Fibroblast of lung (primary cell): Measurements from ENCODE around the gene IGFBP6. TPM values are rescaled to one million over a fixed set of nuclear protein-coding genes. Genes with fewer than 3 reads are reported as not detected.

Experiments used
- DNase-seq, 2 donors: peaks; one replicate each; pipeline versions ENCODE4 v3.0.0 to v3.0.0-alpha.2; 2010; ENCODE audit warnings: low read depth in 2 of 2
- H2AFZ ChIP-seq: 2 replicates; pipeline ENCODE4 v1.5.1; 2012; ENCODE audit warnings: low read length, control low read depth, inconsistent platforms
- H3K27ac ChIP-seq: 2 replicates; pipeline ENCODE4 v1.5.1; 2011; ENCODE audit warnings: low read length, control low read depth; ENCODE audit not compliant: insufficient read depth
- H3K27me3 ChIP-seq: 2 replicates; pipeline ENCODE4 v1.5.1; 2011; ENCODE audit warnings: mild to moderate bottlenecking, low read length; ENCODE audit not compliant: control insufficient read depth, insufficient read depth
- H3K36me3 ChIP-seq: 2 replicates; pipeline ENCODE4 v1.5.1; 2011; ENCODE audit warnings: low read length; ENCODE audit not compliant: control insufficient read depth, insufficient read depth
- H3K4me1 ChIP-seq: 2 replicates; pipeline ENCODE4 v1.5.1; 2011; ENCODE audit warnings: low read length; ENCODE audit not compliant: control insufficient read depth, insufficient read depth; ENCODE audit errors: extremely low read depth
- H3K4me2 ChIP-seq: 2 replicates; pipeline ENCODE4 v1.5.1; 2011; ENCODE audit warnings: low read length, control low read depth; ENCODE audit not compliant: insufficient read depth; ENCODE audit errors: extremely low read depth
- H3K4me3 ChIP-seq, 4 experiments: fragments of 200-600 bp in 1 of 4; sonication (generic) in 1 of 4; replicated peaks in 1 of 4; 2 replicates each; pipeline ENCODE4 v1.5.1; 2011 to 2016; ENCODE audit warnings: low read length in 4 of 4, low read depth in 3 of 4, mild to moderate bottlenecking in 3 of 4, control low read depth in 2 of 4, inconsistent platforms in 1 of 4, mixed read lengths in 1 of 4; ENCODE audit not compliant: insufficient read depth in 1 of 4; ENCODE audit errors: control extremely low read depth in 1 of 4
- H3K79me2 ChIP-seq: 2 replicates; pipeline ENCODE4 v1.5.1; 2012; ENCODE audit warnings: mild to moderate bottlenecking, low read length, inconsistent platforms; ENCODE audit not compliant: control insufficient read depth, insufficient read depth
- H3K9ac ChIP-seq: 2 replicates; pipeline ENCODE4 v1.5.1; 2011; ENCODE audit warnings: mild to moderate bottlenecking, low read length, control low read depth; ENCODE audit not compliant: insufficient read depth
- H3K9me3 ChIP-seq: 2 replicates; pipeline ENCODE4 v1.5.1; 2012; ENCODE audit warnings: low read depth, low read length; ENCODE audit not compliant: control insufficient read depth, insufficient read depth
- H4K20me1 ChIP-seq: 2 replicates; pipeline ENCODE4 v1.5.1; 2011; ENCODE audit warnings: low read length; ENCODE audit not compliant: control insufficient read depth, insufficient read depth; ENCODE audit errors: extremely low read depth
- EZH2 ChIP-seq: IDR thresholded peaks from 2 replicates; pipeline ENCODE4 v1.5.1; 2012; ENCODE audit warnings: low read length, control low read depth, mild to moderate bottlenecking; ENCODE audit errors: missing control alignments
- polyA plus RNA-seq, 2 donors: library from polyadenylated mRNA; depleted of rRNA in 1 of 2; stranded (reverse) in 1 of 2; unstranded in 1 of 2; fragments of >200 nt; gene quantifications; 2 replicates each; pipeline ENCODE4 v1.2.1, GENCODE V29; 2011 to 2012; ENCODE audit warnings: missing spikeins in 1 of 2
- total RNA-seq: library from RNA; depleted of rRNA; stranded (reverse); fragments of >200 nt; gene quantifications from 2 replicates; pipeline ENCODE4 v1.2.1, GENCODE V29; 2014
- TF ChIP-seq, protein P1 (sequence below), 2 donors: IDR thresholded peaks in 1 of 2; conservative IDR thresholded peaks in 1 of 2; 1 replicate in 1 of 2; 2 replicates in 1 of 2; pipeline ENCODE4 v1.5.1; 2011 to 2012; ENCODE audit warnings: low read length in 2 of 2, control low read depth in 1 of 2, inconsistent platforms in 1 of 2, low read depth in 1 of 2, mild to moderate bottlenecking in 1 of 2

IGFBP6 gene
- total and polyA plus RNA-seq, 2 donors (not counting 1 experiment from before 2014, with no cell fraction given): 229 to 592 TPM

DNA sequence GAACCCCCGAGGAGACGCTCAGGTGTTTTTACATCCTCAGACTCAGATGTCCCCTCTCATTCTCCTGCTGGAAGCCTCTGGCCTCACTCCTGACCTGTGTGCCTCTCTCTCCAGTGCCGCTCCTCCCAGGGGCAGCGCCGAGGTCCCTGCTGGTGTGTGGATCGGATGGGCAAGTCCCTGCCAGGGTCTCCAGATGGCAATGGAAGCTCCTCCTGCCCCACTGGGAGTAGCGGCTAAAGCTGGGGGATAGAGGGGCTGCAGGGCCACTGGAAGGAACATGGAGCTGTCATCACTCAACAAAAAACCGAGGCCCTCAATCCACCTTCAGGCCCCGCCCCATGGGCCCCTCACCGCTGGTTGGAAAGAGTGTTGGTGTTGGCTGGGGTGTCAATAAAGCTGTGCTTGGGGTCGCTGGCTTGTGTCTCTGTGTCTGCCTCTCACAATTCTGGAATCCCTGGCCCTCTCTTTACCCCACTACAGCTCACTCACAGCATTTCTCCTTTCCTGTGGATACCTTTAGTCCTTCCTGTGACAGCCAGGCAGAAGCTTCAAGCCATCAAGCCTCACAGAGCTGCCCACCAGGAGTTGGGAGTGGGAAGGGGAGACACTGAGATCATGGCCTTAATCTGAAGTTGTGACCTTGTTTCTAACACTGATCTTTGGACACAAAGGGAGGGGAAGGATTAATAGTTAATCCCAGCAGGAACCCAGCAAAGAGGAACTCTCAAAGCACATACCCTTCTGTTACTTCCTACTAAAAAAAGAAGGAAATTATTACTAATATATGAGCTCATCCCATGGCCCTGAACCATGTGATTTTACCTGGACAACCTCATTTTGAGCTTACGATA is 4.7 kb downstream of the IGFBP6 start:
- H3K4me3 ChIP-seq: no peak overlapping the region
- H3K27me3 ChIP-seq: no peaks in the 10 kb centered on the region
- H3K4me2 ChIP-seq: no peak overlapping the region
- no peak overlapping the region for H2AFZ ChIP-seq
- peaks cover 6% of the 10 kb centered on the region for H3K4me1 ChIP-seq
- peaks cover 2% of the 10 kb centered on the region for H3K79me2 ChIP-seq
- no peaks in the 10 kb centered on the region for H3K9me3 ChIP-seq
- DNase-seq: no peak
- no peak overlapping the region for H3K27ac ChIP-seq
- no peaks in the 10 kb centered on the region for H4K20me1 ChIP-seq
- H3K9ac ChIP-seq: no peak overlapping the region
- TF ChIP-seq, protein P1, sequence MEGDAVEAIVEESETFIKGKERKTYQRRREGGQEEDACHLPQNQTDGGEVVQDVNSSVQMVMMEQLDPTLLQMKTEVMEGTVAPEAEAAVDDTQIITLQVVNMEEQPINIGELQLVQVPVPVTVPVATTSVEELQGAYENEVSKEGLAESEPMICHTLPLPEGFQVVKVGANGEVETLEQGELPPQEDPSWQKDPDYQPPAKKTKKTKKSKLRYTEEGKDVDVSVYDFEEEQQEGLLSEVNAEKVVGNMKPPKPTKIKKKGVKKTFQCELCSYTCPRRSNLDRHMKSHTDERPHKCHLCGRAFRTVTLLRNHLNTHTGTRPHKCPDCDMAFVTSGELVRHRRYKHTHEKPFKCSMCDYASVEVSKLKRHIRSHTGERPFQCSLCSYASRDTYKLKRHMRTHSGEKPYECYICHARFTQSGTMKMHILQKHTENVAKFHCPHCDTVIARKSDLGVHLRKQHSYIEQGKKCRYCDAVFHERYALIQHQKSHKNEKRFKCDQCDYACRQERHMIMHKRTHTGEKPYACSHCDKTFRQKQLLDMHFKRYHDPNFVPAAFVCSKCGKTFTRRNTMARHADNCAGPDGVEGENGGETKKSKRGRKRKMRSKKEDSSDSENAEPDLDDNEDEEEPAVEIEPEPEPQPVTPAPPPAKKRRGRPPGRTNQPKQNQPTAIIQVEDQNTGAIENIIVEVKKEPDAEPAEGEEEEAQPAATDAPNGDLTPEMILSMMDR (conservative IDR thresholded peaks at IDR 0.05 in 1 of 2, IDR thresholded peaks at IDR 0.05 in 1 of 2; ENCODE audit: low read depth in 1 of 2, low read length in 2 of 2): no peak
- TF ChIP-seq EZH2: no peak
- H3K36me3 ChIP-seq: peaks cover 8% of the 10 kb centered on the region

DNA sequence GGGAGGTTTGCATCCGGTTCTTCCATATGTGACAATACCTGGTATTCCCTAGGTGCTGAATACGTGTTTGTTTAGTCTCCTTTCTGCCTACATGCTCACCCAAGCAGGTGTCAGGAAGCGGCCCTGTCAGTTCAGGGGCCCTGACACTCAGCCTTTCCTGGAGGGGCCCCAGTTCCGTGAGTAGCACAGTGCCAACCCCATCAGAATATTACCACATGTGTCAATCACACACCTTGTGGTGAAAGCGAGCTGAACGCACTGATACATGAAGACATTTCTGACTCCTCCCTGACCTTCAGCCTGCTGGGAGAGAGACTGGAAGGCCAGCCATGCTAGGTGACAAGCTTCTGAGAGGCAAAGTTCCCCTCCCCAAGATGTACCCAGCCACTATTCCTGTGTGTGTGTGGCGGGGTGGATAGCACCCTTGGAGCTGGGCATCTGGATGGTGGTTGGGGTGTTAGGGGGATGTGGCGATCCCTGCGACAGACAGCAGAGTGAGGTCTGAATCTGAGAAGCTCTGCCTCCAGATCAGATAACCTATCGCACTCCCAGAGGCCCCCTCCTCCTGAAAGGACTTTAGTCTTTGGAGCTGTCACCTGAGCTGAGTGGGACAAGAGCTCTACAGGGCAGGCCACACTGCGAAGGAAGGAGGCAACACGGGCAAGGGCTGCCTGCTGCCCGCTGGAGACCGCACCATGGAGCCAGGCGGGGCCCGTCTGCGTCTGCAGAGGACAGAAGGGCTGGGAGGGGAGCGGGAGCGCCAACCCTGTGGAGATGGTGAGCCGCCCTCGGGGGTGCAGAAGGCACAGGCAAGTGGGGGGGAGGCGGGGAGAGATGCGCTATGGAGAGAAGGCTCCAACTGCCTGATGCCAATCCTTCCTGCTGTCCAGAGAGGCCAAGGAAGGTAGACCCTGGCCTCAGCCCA is 5.7 kb downstream of the IGFBP6 start, which contains the start of gene SOAT2:
TSS of gene SOAT2 (plus strand) at position 604 of the 925 bp plus-strand sequence. CDS start at position 696, 92 bp downstream.
- Histone ChIP-seq H3K79me2 (peaks cover 2% of the 10 kb centered on the region), H3K27ac (no peak within 1 kb of the TSS), H3K9ac (no peak within 1 kb of the TSS), H3K4me3 (no peak within 1 kb of the TSS), H2AFZ (no peak within 1 kb of the TSS), H3K9me3 (no peaks in the 10 kb centered on the region), H4K20me1 (no peaks in the 10 kb centered on the region), H3K4me1 (peaks cover 4% of the 10 kb centered on the region), H3K4me2 (no peak within 1 kb of the TSS), H3K36me3 (peaks cover 8% of the 10 kb centered on the region), H3K27me3 (no peaks in the 10 kb centered on the region)
- TF ChIP-seq EZH2: no peak
- TF ChIP-seq, protein P1 (conservative IDR thresholded peaks at IDR 0.05 in 1 of 2, IDR thresholded peaks at IDR 0.05 in 1 of 2; ENCODE audit: low read depth in 1 of 2, low read length in 2 of 2): no peak
- DNase-seq: no peak

DNA sequence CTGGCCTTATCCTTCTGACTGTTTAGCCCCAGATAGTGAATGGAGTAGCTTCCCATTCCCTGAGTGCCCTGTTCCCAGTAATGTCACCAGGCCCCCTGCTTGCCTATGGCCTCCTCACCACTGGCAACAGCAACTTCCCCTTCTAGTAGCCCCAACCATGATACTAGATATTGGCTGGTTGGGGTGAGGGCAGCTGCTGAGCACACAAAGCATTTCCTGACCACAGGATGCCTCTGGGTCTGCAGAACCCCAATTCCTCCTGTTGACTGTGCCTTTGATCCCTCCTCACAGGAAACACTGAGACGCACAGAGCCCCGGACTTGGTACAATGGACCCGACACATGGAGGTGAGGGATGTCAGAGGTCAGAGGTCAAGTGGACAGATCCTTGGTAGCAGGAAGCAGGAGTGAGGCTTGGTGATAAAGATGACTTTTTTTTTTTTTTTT is 6.4 kb downstream of the IGFBP6 start:
- DNase-seq: no peak
- TF ChIP-seq, protein P1 (conservative IDR thresholded peaks at IDR 0.05 in 1 of 2, IDR thresholded peaks at IDR 0.05 in 1 of 2; ENCODE audit: low read depth in 1 of 2, low read length in 2 of 2): no peak
- TF ChIP-seq EZH2: no peak

More for the DNA sequence above, 6.4 kb downstream of the IGFBP6 start:
- no peak overlapping the region for H2AFZ ChIP-seq
- H3K4me2 ChIP-seq: no peak overlapping the region
- H4K20me1 ChIP-seq: no peaks in the 10 kb centered on the region
- H3K9me3 ChIP-seq: no peaks in the 10 kb centered on the region
- no peak overlapping the region for H3K27ac ChIP-seq
- H3K4me3 ChIP-seq: no peak overlapping the region
- peaks cover 2% of the 10 kb centered on the region for H3K79me2 ChIP-seq
- no peak overlapping the region for H3K9ac ChIP-seq
- no peaks in the 10 kb centered on the region for H3K27me3 ChIP-seq
- H3K36me3 ChIP-seq: peaks cover 8% of the 10 kb centered on the region
- peaks cover 3% of the 10 kb centered on the region for H3K4me1 ChIP-seq
